HL-60 (cell line): ENCODE results near the gene GRAMD4.
A peak's percentile ranks its signal among the peaks of the same experiment; 100 is the strongest.

Source experiments
- DNase-seq, 2 experiments: peaks; one replicate each; pipeline ENCODE4 v3.0.0-alpha.2; 2010 to 2020; ENCODE audit warnings: low read depth in 1 of 2, low spot score in 1 of 2
- H3K27ac ChIP-seq: fragments of 250-450 bp; sonication (Bioruptor Pico); replicated peaks from 2 replicates; pipeline ENCODE4 v1.5.1; 2020; ENCODE audit warnings: mild to moderate bottlenecking, moderate library complexity
- H3K27me3 ChIP-seq: fragments of 250-450 bp; sonication (Bioruptor Pico); 2 replicates; pipeline ENCODE4 v1.5.1; 2021; ENCODE audit warnings: mild to moderate bottlenecking, moderate library complexity; ENCODE audit not compliant: insufficient read depth, poor library complexity, severe bottlenecking
- H3K4me3 ChIP-seq: replicated peaks from 2 replicates; pipeline ENCODE4 v1.5.1; 2011; ENCODE audit warnings: mild to moderate bottlenecking, control low read depth, low read length; ENCODE audit not compliant: insufficient read depth
- CTCF ChIP-seq: IDR thresholded peaks from one replicate; pipeline ENCODE4 v1.5.1; 2011; ENCODE audit warnings: low read length, control low read depth, inconsistent platforms; ENCODE audit not compliant: insufficient read depth
- GABPA ChIP-seq: IDR thresholded peaks from 2 replicates; pipeline ENCODE4 v1.6.1; 2012; ENCODE audit warnings: low read depth
- POLR2AphosphoS5 ChIP-seq: IDR thresholded peaks from 2 replicates; pipeline ENCODE4 v1.6.1; 2012; ENCODE audit warnings: low read depth
- REST ChIP-seq: IDR thresholded peaks from 2 replicates; pipeline ENCODE4 v1.6.1; 2012; ENCODE audit warnings: low read depth; ENCODE audit not compliant: insufficient replicate concordance
- SPI1 ChIP-seq: IDR thresholded peaks from 2 replicates; pipeline ENCODE4 v1.6.1; 2012; ENCODE audit warnings: low read depth, mild to moderate bottlenecking, borderline replicate concordance

The GRAMD4 gene

GRCh38 chr22:46688949-46689348, 68.8 kb downstream of the GRAMD4 start:
- H3K27me3 ChIP-seq, result no peaks in the 10 kb centered on the region
- H3K4me3 ChIP-seq, result no peak overlapping the region
- no peak for DNase-seq
- 0 out of 2 replicates have a peak overlapping the region, but pooled peaks have one; percentile 93 for H3K27ac ChIP-seq
- TF ChIP-seq CTCF (no peak), POLR2AphosphoS5 (no peak), REST (no peak), SPI1 (no peak), GABPA (no peak)

- no peak overlapping the region for H3K4me3 ChIP-seq
- DNase-seq, result no peak
- no peaks in the 10 kb centered on the region for H3K27me3 ChIP-seq
- no peak overlapping the region for H3K27ac ChIP-seq
- TF ChIP-seq GABPA (no peak), CTCF (no peak), REST (no peak)
Observed at GRCh38 chr22:46690146-46690545, 70.0 kb downstream of the GRAMD4 start.

GRCh38 chr22:46691571-46691970, 71.4 kb downstream of the GRAMD4 start:
- no peaks in the 10 kb centered on the region for H3K27me3 ChIP-seq
- TF ChIP-seq GABPA (no peak), POLR2AphosphoS5 (no peak), CTCF (no peak), REST (no peak), SPI1 (no peak)
- no peak for DNase-seq
- H3K27ac ChIP-seq, result no peak overlapping the region
- H3K4me3 ChIP-seq, result no peak overlapping the region
